CD14-positive monocyte (primary cell): Measurements from ENCODE around the gene TMEM132E. TPM values are rescaled to one million over a fixed set of nuclear protein-coding genes. Genes with fewer than 3 reads are reported as not detected.

Experiments used
- DNase-seq, 3 donors: peaks; one replicate each; pipeline ENCODE4 v3.0.0-alpha.2; 2011 to 2022
- H2AFZ ChIP-seq: 2 replicates; pipeline ENCODE4 v1.6.0; 2012; ENCODE audit warnings: mild to moderate bottlenecking, low read depth, low read length, inconsistent platforms; ENCODE audit not compliant: insufficient read depth, poor library complexity, severe bottlenecking
- H3K27ac ChIP-seq, 2 donors: 1 replicate in 1 of 2; 2 replicates in 1 of 2; pipeline ENCODE4 v1.5.1; 2012 to 2013; ENCODE audit warnings: low read length in 2 of 2, control low read depth in 1 of 2, inconsistent platforms in 1 of 2, low read depth in 1 of 2, mild to moderate bottlenecking in 1 of 2
- H3K27me3 ChIP-seq, 2 donors: one replicate each; pipeline versions ENCODE4 v1.6.0 to v1.6.1; 2011 to 2013; ENCODE audit warnings: low read length in 2 of 2; ENCODE audit not compliant: control insufficient read depth in 2 of 2, insufficient read depth in 2 of 2
- H3K36me3 ChIP-seq, 2 donors: replicated peaks in 1 of 2; 1 replicate in 1 of 2; 2 replicates in 1 of 2; pipeline versions ENCODE4 v1.5.1 to v1.6.1; 2012 to 2013; ENCODE audit warnings: low read length in 2 of 2, control low read depth in 1 of 2, inconsistent platforms in 1 of 2, mild to moderate bottlenecking in 1 of 2; ENCODE audit not compliant: insufficient read depth in 2 of 2, control insufficient read depth in 1 of 2
- H3K4me1 ChIP-seq, 2 donors: 1 replicate in 1 of 2; 2 replicates in 1 of 2; pipeline versions ENCODE4 v1.5.1 to v1.6.1; 2012 to 2013; ENCODE audit warnings: low read length in 2 of 2, control low read depth in 1 of 2, inconsistent platforms in 1 of 2, mild to moderate bottlenecking in 1 of 2, moderate library complexity in 1 of 2; ENCODE audit not compliant: insufficient read depth in 2 of 2, control insufficient read depth in 1 of 2
- H3K4me2 ChIP-seq: replicated peaks from 2 replicates; pipeline ENCODE3; 2012; ENCODE audit warnings: low read length, moderate library complexity, mild to moderate bottlenecking; ENCODE audit not compliant: poor library complexity, severe bottlenecking; ENCODE audit errors: extremely low read depth
- H3K4me3 ChIP-seq, 3 experiments: fragments of 200-600 bp in 1 of 3; sonication (generic) in 1 of 3; replicated peaks in 1 of 3; 1 replicate in 2 of 3; 2 replicates in 1 of 3; pipeline ENCODE4 v1.5.1; 2011 to 2013; ENCODE audit warnings: low read length in 3 of 3, mild to moderate bottlenecking in 3 of 3, control low read depth in 2 of 3, low read depth in 2 of 3, inconsistent platforms in 1 of 3, moderate library complexity in 1 of 3
- H3K79me2 ChIP-seq: 2 replicates; pipeline ENCODE4 v1.6.0; 2012; ENCODE audit warnings: mild to moderate bottlenecking, control low read depth, inconsistent platforms, low read length, moderate library complexity; ENCODE audit not compliant: insufficient read depth
- H3K9ac ChIP-seq: 2 replicates; pipeline ENCODE4 v1.6.0; 2017; ENCODE audit warnings: low read length, mild to moderate bottlenecking; ENCODE audit not compliant: insufficient read depth, poor library complexity, severe bottlenecking
- H3K9me3 ChIP-seq, 2 donors: replicated peaks in 1 of 2; 1 replicate in 1 of 2; 2 replicates in 1 of 2; pipeline versions ENCODE4 v1.5.1 to v1.6.1; 2012 to 2013; ENCODE audit warnings: low read length in 2 of 2, control low read depth in 1 of 2; ENCODE audit not compliant: control insufficient read depth in 1 of 2, insufficient read depth in 1 of 2
- H4K20me1 ChIP-seq: 2 replicates; pipeline ENCODE4 v1.6.0; 2012; ENCODE audit warnings: mild to moderate bottlenecking, low read length, control low read depth, moderate library complexity; ENCODE audit not compliant: insufficient read depth
- H3K27ac Mint-ChIP-seq, 7 donors: one replicate each; pipeline ENCODE4 v1.8.0; 2020; ENCODE audit warnings: mild to moderate bottlenecking in 7 of 7, mixed read lengths in 7 of 7, moderate library complexity in 6 of 7, inconsistent platforms in 2 of 7
- H3K27me3 Mint-ChIP-seq, 3 donors: one replicate each; pipeline ENCODE4 v1.8.0; 2021 to 2022; ENCODE audit warnings: low read depth in 3 of 3, mild to moderate bottlenecking in 3 of 3, mixed read lengths in 3 of 3, moderate library complexity in 3 of 3, inconsistent platforms in 1 of 3
- H3K36me3 Mint-ChIP-seq, 2 donors: one replicate each; pipeline ENCODE4 v1.8.0; 2020; ENCODE audit warnings: mixed read lengths in 2 of 2, inconsistent platforms in 1 of 2, mild to moderate bottlenecking in 1 of 2
- H3K4me1 Mint-ChIP-seq: one replicate; pipeline ENCODE4 v1.8.0; 2020; ENCODE audit warnings: mild to moderate bottlenecking, mixed read lengths
- H3K4me3 Mint-ChIP-seq, 2 donors: one replicate each; pipeline ENCODE4 v1.8.0; 2020; ENCODE audit warnings: mild to moderate bottlenecking in 2 of 2, mixed read lengths in 2 of 2, moderate library complexity in 1 of 2
- H3K9me3 Mint-ChIP-seq, 7 donors: one replicate each; pipeline ENCODE4 v1.8.0; 2020 to 2022; ENCODE audit warnings: mixed read lengths in 7 of 7, mild to moderate bottlenecking in 6 of 7, moderate library complexity in 6 of 7, inconsistent platforms in 2 of 7
- WGBS: methylation state at CpG from one replicate; pipeline ENCODE4 v1.1.5; 2013; ENCODE audit warnings: missing lambda C conversion rate; ENCODE audit not compliant: insufficient coverage; 5-methylcytosine and 5-hydroxymethylcytosine counted together
- intact Hi-C, 2 donors: fragments of 100-400 bp; cut with micrococcal nuclease; formaldehyde crosslinking; loops; one replicate each; pipeline versions ENCODE4 v1.15.0 to v1.15.1; 2023
- polyA plus RNA-seq, 3 donors: library from polyadenylated mRNA; depleted of rRNA in 1 of 3; unstranded in 2 of 3; stranded (reverse) in 1 of 3; fragments of 300-500 nt in 2 of 3; fragments of >200 nt in 1 of 3; fragmentation: Illumina TruSeq in 2 of 3; gene quantifications; 1 replicate in 2 of 3; 2 replicates in 1 of 3; pipeline ENCODE4 v1.2.3, GENCODE V29; 2012 to 2021
- TF ChIP-seq, protein P1 (sequence below): fragments of 200-600 bp; IDR thresholded peaks from one replicate; pipeline ENCODE4 v1.8.0; 2022; ENCODE audit warnings: antibody characterized with exemption, mild to moderate bottlenecking

The TMEM132E gene
- polyA plus RNA-seq, 3 donors = not detected

DNA sequence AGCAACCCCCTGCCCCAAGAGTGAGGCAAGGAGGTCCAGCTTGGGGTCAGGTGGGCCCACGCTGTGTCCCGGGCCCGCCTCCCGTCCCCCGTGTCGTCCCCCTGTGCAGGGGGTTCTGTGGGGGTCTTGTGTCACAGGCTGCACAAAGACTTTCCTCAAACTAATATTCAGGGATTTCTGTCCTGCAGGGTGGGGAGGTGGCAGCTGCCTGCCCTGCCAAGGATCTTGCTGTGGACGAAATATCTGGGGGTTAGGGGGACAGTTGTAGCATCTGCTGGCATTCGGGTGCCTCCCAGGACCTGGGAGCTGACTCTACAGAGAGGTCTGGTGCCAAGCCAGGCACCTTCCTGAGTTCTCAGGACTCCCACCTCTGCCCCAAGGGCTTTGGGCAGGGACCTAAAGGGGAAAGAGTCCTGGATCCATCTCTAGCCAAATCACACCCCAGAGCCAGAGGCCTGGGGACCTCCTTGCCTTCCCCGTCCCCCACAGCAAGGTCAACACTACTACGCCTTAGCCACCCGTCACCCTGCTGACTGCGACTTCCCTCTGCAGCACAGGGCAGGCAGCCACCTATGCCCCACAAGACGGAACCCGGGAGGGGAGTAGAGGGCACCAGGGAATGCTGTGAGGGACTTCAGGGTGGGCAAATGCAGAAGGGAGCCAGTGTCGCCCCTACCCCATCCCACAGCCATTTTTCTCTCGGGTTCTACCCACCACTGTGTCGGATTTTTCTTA is 59.3 kb downstream of the TMEM132E start:
- Histone ChIP-seq H4K20me1 (no peaks in the 10 kb centered on the region), H2AFZ (no peak overlapping the region), H3K79me2 (no peaks in the 10 kb centered on the region), H3K27ac (no peak overlapping the region), H3K9me3 (peaks cover 0 to 7% of the 10 kb centered on the region in 2 donors), H3K4me1 (peaks cover 3 to 10% of the 10 kb centered on the region in 2 donors), H3K4me3 (no peak overlapping the region), H3K4me2 (peak overlapping the region; percentile 57), H3K9ac (no peak overlapping the region), H3K27me3 (peaks cover 12 to 45% of the 10 kb centered on the region in 2 donors), H3K36me3 (no peaks in the 10 kb centered on the region)
- H3K4me1 Mint-ChIP-seq = peaks cover 6% of the 10 kb centered on the region
- H3K9me3 Mint-ChIP-seq = peaks cover 0 to 2% (median 0%) of the 10 kb centered on the region in 7 donors
- DNase-seq = no peak
- peaks cover 44 to 52% (median 45%) of the 10 kb centered on the region in 3 donors for H3K27me3 Mint-ChIP-seq
- intact Hi-C loops = no loop called here
- 44% methylated on average over 2 of the region's 17 CpGs for WGBS
- TF ChIP-seq, protein P1, sequence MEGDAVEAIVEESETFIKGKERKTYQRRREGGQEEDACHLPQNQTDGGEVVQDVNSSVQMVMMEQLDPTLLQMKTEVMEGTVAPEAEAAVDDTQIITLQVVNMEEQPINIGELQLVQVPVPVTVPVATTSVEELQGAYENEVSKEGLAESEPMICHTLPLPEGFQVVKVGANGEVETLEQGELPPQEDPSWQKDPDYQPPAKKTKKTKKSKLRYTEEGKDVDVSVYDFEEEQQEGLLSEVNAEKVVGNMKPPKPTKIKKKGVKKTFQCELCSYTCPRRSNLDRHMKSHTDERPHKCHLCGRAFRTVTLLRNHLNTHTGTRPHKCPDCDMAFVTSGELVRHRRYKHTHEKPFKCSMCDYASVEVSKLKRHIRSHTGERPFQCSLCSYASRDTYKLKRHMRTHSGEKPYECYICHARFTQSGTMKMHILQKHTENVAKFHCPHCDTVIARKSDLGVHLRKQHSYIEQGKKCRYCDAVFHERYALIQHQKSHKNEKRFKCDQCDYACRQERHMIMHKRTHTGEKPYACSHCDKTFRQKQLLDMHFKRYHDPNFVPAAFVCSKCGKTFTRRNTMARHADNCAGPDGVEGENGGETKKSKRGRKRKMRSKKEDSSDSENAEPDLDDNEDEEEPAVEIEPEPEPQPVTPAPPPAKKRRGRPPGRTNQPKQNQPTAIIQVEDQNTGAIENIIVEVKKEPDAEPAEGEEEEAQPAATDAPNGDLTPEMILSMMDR = peak; percentile 46
- no peak overlapping the region for H3K27ac Mint-ChIP-seq
- no peaks in the 10 kb centered on the region for H3K36me3 Mint-ChIP-seq
- peak overlapping the region in 1 of 2 donors; percentile 80 for H3K4me3 Mint-ChIP-seq

DNA sequence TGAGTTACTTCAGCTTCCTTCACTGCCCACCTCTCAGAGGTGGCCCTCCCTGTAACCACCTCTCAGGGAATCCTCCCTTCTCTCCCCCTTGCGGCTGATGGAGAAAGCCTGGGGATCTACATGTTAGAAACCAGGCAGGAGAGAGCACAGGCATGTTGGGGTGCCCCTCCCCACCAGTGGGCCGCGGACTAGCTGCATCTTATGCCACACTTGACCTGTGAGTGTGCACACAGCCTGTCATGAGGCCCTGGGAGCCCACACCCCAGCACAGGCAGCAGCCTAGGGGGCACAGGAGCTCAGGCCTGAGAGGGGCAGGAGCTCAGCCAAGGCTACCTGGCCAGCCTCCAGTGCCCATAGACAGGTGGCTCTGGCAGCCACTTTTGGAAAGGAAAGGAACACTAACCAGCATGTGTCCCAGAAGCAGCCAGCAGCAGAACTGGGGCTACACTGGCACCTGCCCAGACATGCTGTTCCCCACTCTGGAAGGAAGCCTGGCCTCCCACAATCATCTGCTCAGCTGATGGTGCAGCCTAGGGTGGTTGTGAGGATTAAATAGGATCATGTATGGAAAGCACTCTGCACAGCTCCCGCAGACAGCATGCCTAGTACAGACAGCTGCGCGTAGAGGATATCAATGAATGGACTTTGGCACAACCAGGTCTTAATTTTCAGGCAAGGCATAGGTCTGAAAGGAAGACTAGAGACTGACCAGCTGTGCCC is 60.5 kb downstream of the TMEM132E start:
- DNase-seq = no peak
- Histone ChIP-seq H2AFZ (no peak overlapping the region), H3K79me2 (no peaks in the 10 kb centered on the region), H4K20me1 (no peaks in the 10 kb centered on the region), H3K4me2 (no peak overlapping the region), H3K9ac (no peak overlapping the region), H3K27ac (no peak overlapping the region), H3K4me3 (no peak overlapping the region), H3K36me3 (no peaks in the 10 kb centered on the region), H3K27me3 (peaks cover 12 to 45% of the 10 kb centered on the region in 2 donors), H3K9me3 (peaks cover 0 to 7% of the 10 kb centered on the region in 2 donors), H3K4me1 (peaks cover 3 to 10% of the 10 kb centered on the region in 2 donors)
- 80% methylated on average over 6 of the region's 6 CpGs for WGBS
- Mint-ChIP-seq H3K9me3 (peaks cover 0 to 2% (median 0%) of the 10 kb centered on the region in 7 donors), H3K27ac (no peak overlapping the region), H3K4me1 (peaks cover 6% of the 10 kb centered on the region), H3K27me3 (peaks cover 41 to 52% (median 43%) of the 10 kb centered on the region in 3 donors), H3K4me3 (no peak overlapping the region), H3K36me3 (no peaks in the 10 kb centered on the region)
- TF ChIP-seq, protein P1 = no peak
- intact Hi-C loops = no loop called here
